GM12801 (cell line): Measurements from ENCODE around the gene PIP4K2B.

Source experiments
- CTCF ChIP-seq: IDR thresholded peaks from one replicate; pipeline ENCODE4 v1.5.1; 2011; ENCODE audit warnings: control low read depth; ENCODE audit not compliant: insufficient read length; ENCODE audit errors: extremely low read depth

PIP4K2B gene

DNA sequence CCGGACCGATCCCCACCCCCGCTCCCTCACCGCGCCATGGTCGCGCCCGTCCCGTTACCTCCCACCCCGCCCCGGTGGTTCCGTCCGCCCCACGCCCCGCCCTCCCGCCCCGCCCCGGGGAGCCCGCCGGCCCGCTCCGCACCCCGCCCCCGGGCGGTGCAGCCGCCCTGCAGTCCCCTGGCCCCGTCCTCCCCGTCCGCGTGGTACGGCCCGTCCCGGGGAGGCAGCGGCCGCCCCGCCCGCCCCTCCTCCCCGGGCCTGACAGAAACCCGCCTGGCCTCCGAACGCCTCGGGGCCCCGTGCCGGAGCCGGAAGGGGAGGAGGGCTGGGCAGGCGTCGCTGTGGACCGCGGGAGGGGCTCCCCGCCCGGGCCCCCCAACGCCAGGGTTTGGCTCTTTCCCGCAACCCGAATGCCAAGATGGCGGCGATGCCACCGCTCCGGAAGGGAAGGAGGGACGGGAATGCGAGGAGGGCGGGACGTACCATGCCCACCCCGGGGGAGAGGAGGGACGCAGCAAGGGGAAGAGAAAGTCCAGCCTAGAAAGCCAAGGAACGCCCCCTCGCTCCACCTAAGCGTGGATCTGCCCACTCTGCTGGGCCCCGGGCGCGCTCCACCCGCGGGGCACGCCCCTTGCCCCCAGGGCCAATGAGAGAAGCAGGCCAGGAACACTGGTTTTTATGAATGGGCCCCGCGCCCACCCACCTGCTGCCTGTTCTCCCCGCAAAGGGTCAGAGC, at the start of gene PIP4K2B:
Gene PIP4K2B, minus strand, starts transcription at position 56 of the 736 bp plus-strand sequence. CDS start 132 bp downstream, outside the sequence.
- no peak for TF ChIP-seq CTCF

- TF ChIP-seq CTCF = no peak
Observed at GRCh38 chr17:38848557-38848891, 49.2 kb upstream of the PIP4K2B start.

- TF ChIP-seq CTCF = no peak
Observed at GRCh38 chr17:38844261-38844757, 45.0 kb upstream of the PIP4K2B start.

- no peak for TF ChIP-seq CTCF
Observed at GRCh38 chr17:38825762-38826247, 26.4 kb upstream of the PIP4K2B start.

DNA sequence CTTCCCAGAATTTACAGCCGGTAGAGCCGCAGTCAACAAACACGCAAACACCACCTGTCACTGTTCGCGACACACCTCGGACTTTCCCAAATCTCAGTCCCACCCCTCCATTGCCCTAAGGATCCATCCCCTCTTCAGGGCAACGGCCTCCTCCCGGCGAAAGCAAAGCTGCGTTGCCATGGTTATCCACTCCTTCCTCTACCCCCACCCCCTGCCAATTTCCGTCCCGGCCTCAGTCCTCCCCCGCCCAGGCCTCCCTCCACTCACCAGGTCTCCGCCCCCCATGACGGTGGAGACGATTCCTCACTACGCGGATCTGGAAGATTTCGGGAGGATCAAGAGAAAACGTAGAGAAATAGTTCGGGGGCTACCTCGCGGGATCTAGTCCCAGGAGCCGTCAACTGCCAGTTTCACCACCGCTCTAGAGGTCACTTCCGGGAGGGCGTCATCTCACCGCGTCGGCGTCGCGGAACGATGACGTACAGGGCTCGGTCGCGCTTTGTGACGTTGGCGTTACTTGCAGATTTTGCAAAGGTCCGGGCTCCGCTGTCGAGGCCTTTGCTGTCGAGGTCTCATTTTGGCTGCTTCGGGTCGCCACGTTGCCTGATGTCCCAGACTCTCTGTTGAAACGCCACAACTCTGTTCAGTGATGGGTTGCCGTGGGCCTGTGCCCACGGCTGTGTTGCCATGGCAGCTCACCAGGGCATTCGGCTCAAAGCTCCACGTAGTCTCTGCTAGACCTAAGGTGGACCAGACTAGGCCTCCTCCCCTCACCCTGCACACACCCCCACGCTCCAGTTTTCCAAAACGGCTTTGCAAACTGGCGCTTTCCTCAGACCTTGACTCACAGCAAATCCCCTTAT, 25.8 kb upstream of the PIP4K2B start, which contains the start of gene CWC25:
Gene CWC25, minus strand, starts transcription at position 423 of the 863 bp plus-strand sequence. Its CDS starts 138 bp downstream, at position 285.
- no peak for TF ChIP-seq CTCF

GRCh38 chr17:38815576-38816193, 16.3 kb upstream of the PIP4K2B start:
- TF ChIP-seq CTCF = no peak

GRCh38 chr17:38809828-38810227, 10.5 kb upstream of the PIP4K2B start:
- no peak for TF ChIP-seq CTCF
